K562 (cell line): ENCODE data around the gene MEIS1. TPM values are rescaled to one million over a fixed set of nuclear protein-coding genes. Genes with fewer than 3 reads are reported as not detected.

ENCODE experiments used
- ADNP ChIP-seq: fragments of 200-800 bp; sonication (Bioruptor generic); IDR thresholded peaks from 2 replicates; pipeline ENCODE4 v1.6.1; 2016; ENCODE audit warnings: missing genetic modification characterization, missing compliant biosample characterization
- BRD4 ChIP-seq: fragments of 200-600 bp; sonication (generic); IDR thresholded peaks from 2 replicates; pipeline ENCODE4 v1.6.1; 2017; ENCODE audit warnings: inconsistent platforms
- C11orf30 ChIP-seq: fragments of 450-650 bp; IDR thresholded peaks from 2 replicates; pipeline ENCODE4 v1.6.1; 2016; ENCODE audit warnings: low read depth, mild to moderate bottlenecking
- CCNT2 ChIP-seq: IDR thresholded peaks from 2 replicates; pipeline ENCODE4 v1.6.1; 2011; ENCODE audit warnings: borderline replicate concordance, low read depth, mild to moderate bottlenecking, moderate library complexity, mixed read lengths, low read length; ENCODE audit not compliant: insufficient read length; ENCODE audit errors: extremely low read depth
- DEAF1 ChIP-seq: fragments of 450-650 bp; formaldehyde crosslinking; IDR thresholded peaks from 2 replicates; pipeline ENCODE4 v1.4.0; 2020; ENCODE audit warnings: mild to moderate bottlenecking, moderate library complexity
- E2F1 ChIP-seq: sonication (generic); formaldehyde crosslinking; IDR thresholded peaks from 2 replicates; pipeline ENCODE4 v1.8.1; 2023; ENCODE audit warnings: mild to moderate bottlenecking, missing genetic modification reagents, moderate library complexity
- ELF4 ChIP-seq: fragments of 450-650 bp; formaldehyde crosslinking; IDR thresholded peaks from 2 replicates; pipeline ENCODE4 v1.4.0; 2022; ENCODE audit warnings: missing genetic modification characterization
- FUS ChIP-seq: fragments of 200-400 bp; formaldehyde crosslinking; optimal IDR thresholded peaks from 2 replicates; pipeline ENCODE3; 2017; ENCODE audit warnings: low read depth, low read length
- GATAD2A ChIP-seq: fragments of 450-650 bp; IDR thresholded peaks from 2 replicates; pipeline ENCODE4 v1.6.1; 2017
- HDAC1 ChIP-seq, 2 experiments: fragments of 450-650 bp; IDR thresholded peaks; 2 replicates each; pipeline ENCODE4 v1.6.1; 2016 to 2017; ENCODE audit warnings: inconsistent platforms in 1 of 2, mild to moderate bottlenecking in 1 of 2, moderate library complexity in 1 of 2
- NCOR1 ChIP-seq: fragments of 450-650 bp; IDR thresholded peaks from 2 replicates; pipeline ENCODE4 v1.6.1; 2016; ENCODE audit warnings: mild to moderate bottlenecking, moderate library complexity
- PPARD ChIP-seq: fragments of 250-450 bp; sonication (Bioruptor Pico); IDR thresholded peaks from 2 replicates; pipeline ENCODE4 v1.8.0; 2022; ENCODE audit warnings: inconsistent platforms, mild to moderate bottlenecking, moderate library complexity
- PRPF4 ChIP-seq: fragments of 200-400 bp; formaldehyde crosslinking; IDR thresholded peaks from one replicate; pipeline ENCODE4 v1.6.1; 2017; ENCODE audit warnings: low read length, low read depth, mild to moderate bottlenecking; ENCODE audit not compliant: insufficient read depth, poor library complexity, severe bottlenecking
- RFX5 ChIP-seq: IDR thresholded peaks from 2 replicates; pipeline ENCODE4 v1.6.1; 2011; ENCODE audit warnings: low read depth, mild to moderate bottlenecking, improper control_type of control experiment, low read length
- SFPQ ChIP-seq: fragments of 200-400 bp; formaldehyde crosslinking; IDR thresholded peaks from 2 replicates; pipeline ENCODE4 v1.6.1; 2017; ENCODE audit warnings: mild to moderate bottlenecking, low read depth, low read length, moderate library complexity
- TRIM24 ChIP-seq, 2 experiments: fragments of 450-650 bp; IDR thresholded peaks; 2 replicates each; pipeline ENCODE4 v1.6.1; 2016
- ZBTB26 ChIP-seq: fragments of 450-650 bp; formaldehyde crosslinking; IDR thresholded peaks from 2 replicates; pipeline ENCODE4 v1.4.0; 2022; ENCODE audit warnings: missing genetic modification characterization
- ZNF165 ChIP-seq: fragments of 250-450 bp; sonication (Bioruptor Pico); IDR thresholded peaks from 2 replicates; pipeline ENCODE4 v1.4.0; 2020; ENCODE audit warnings: borderline replicate concordance
- ZNF175 ChIP-seq: fragments of 200-800 bp; sonication (Bioruptor generic); IDR thresholded peaks from 2 replicates; pipeline ENCODE4 v1.6.1; 2016; ENCODE audit warnings: low read depth, mild to moderate bottlenecking, missing genetic modification characterization, missing compliant biosample characterization
- ZNF347 ChIP-seq: fragments of 450-650 bp; formaldehyde crosslinking; IDR thresholded peaks from 2 replicates; pipeline ENCODE4 v1.4.0; 2020; ENCODE audit warnings: low read depth, mild to moderate bottlenecking, moderate library complexity
- ZNF445 ChIP-seq: fragments of 250-450 bp; sonication (Bioruptor Pico); IDR thresholded peaks from 2 replicates; pipeline ENCODE4 v1.4.0; 2020; ENCODE audit warnings: low read depth, mild to moderate bottlenecking, moderate library complexity
- ZNF707 ChIP-seq: fragments of 250-450 bp; sonication (Bioruptor Pico); conservative IDR thresholded peaks from 2 replicates; pipeline ENCODE4 v1.8.0; 2022; ENCODE audit warnings: inconsistent platforms, mild to moderate bottlenecking, moderate library complexity
- ZNF778 ChIP-seq: fragments of 450-650 bp; formaldehyde crosslinking; IDR thresholded peaks from 2 replicates; pipeline ENCODE4 v1.4.0; 2020; ENCODE audit warnings: mild to moderate bottlenecking, moderate library complexity
- polyA plus RNA-seq, 8 experiments: library from polyadenylated mRNA; depleted of rRNA in 4 of 8; stranded (reverse) in 5 of 8; unstranded in 3 of 8; fragments of >200 nt; fragmentation: Nextera tagmentation in 2 of 8; fragmentation: Illumina TruSeq in 1 of 8; extraction: Ambion mirVana in 2 of 8; extraction: Trizol in 1 of 8; gene quantifications; 2 replicates each; pipeline versions ENCODE4 v1.2.1 to v1.2.3, GENCODE V29; 2011 to 2014; ENCODE audit warnings: inconsistent platforms in 1 of 8, missing spikeins in 1 of 8
- total RNA-seq, 7 experiments: library from RNA; depleted of rRNA in 6 of 7; stranded (reverse); fragments of >200 nt in 6 of 7; fragmentation: Illumina TruSeq in 2 of 7; extraction: Trizol in 2 of 7; gene quantifications; 2 replicates each; pipeline versions ENCODE4 v1.2.1 to v1.2.3, GENCODE V29; 2011 to 2021; ENCODE audit warnings: low replicate concordance in 1 of 7

Gene MEIS1
- total and polyA plus RNA-seq, 9 of the 15 experiments (the other 6 are each of a cell fraction or from before 2014, with no cell fraction given): 2.3 to 9.0 (median 5.9) TPM

- no peak for TF ChIP-seq ZNF445 (CRISPR knock-in tag)
- TF ChIP-seq E2F1: no peak
- TF ChIP-seq DEAF1 (CRISPR knock-in tag): peak; percentile 91
- no peak for TF ChIP-seq ZNF778 (CRISPR knock-in tag)
- no peak for TF ChIP-seq FUS
- no peak for TF ChIP-seq NCOR1
- no peak for TF ChIP-seq PRPF4
- no peak for TF ChIP-seq ZNF165 (CRISPR knock-in tag)
- TF ChIP-seq ZNF347 (CRISPR knock-in tag): no peak
- TF ChIP-seq RFX5: no peak
- TF ChIP-seq TRIM24 (IDR thresholded peaks at IDR 0.05): 0 out of 4 replicates have a peak, but pooled peaks of 1 of the 2 experiments have one; percentile 33
- no peak for TF ChIP-seq CCNT2
- TF ChIP-seq ZNF707: no peak
- TF ChIP-seq HDAC1 (IDR thresholded peaks at IDR 0.05): peak in 1 of 2 experiments; percentile 80; a peak in 2 of 4 replicates
- peak; percentile 64; the same call in 1 of the 2 replicates for TF ChIP-seq GATAD2A
- TF ChIP-seq C11orf30: no peak
- TF ChIP-seq SFPQ: no peak
- TF ChIP-seq PPARD: no peak
- no peak for TF ChIP-seq ZNF175 (CRISPR knock-in tag)
- TF ChIP-seq ADNP (tag): no peak
- peak; percentile 63; the same call in 1 of the 2 replicates for TF ChIP-seq ELF4 (CRISPR knock-in tag)
- TF ChIP-seq BRD4: no peak
- TF ChIP-seq ZBTB26: no peak
Measured at GRCh38 chr2:66574701-66575624, 140.0 kb downstream of the MEIS1 start (continued).
